PC-9 (cell line): ENCODE measurements around the gene TLR6.

Experiments
- EZH2 ChIP-seq: fragments of 200-600 bp; sonication (generic); IDR thresholded peaks from 2 replicates; pipeline ENCODE4 v1.8.0; 2017; ENCODE audit warnings: antibody characterized with exemption, low read depth
- TF ChIP-seq, protein P1 (sequence below): fragments of 200-600 bp; sonication (generic); conservative IDR thresholded peaks from 2 replicates; pipeline ENCODE4 v1.6.1; 2017; ENCODE audit warnings: mixed run types, antibody characterized with exemption, mild to moderate bottlenecking, moderate library complexity

DNA sequence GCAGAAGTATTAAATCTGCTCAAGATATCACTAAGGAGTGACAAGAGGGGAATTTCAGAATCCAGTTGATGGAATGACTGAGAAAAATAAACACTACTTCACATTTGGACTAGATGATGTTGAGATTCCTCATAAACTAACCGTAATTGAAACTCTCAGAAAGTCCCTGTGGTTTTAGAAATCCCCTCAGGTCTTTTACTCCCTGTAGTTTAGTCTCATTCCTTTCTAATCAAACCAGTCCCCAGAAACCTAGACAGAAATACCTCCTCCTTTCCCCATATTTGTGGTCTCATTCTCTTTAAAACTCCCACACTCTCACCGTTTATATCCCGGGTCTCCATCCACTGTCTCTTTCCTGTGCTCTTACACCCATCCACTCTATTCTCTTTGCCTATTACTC is 37.0 kb downstream of the TLR6 start:
- no peak for TF ChIP-seq EZH2
- TF ChIP-seq, protein P1, sequence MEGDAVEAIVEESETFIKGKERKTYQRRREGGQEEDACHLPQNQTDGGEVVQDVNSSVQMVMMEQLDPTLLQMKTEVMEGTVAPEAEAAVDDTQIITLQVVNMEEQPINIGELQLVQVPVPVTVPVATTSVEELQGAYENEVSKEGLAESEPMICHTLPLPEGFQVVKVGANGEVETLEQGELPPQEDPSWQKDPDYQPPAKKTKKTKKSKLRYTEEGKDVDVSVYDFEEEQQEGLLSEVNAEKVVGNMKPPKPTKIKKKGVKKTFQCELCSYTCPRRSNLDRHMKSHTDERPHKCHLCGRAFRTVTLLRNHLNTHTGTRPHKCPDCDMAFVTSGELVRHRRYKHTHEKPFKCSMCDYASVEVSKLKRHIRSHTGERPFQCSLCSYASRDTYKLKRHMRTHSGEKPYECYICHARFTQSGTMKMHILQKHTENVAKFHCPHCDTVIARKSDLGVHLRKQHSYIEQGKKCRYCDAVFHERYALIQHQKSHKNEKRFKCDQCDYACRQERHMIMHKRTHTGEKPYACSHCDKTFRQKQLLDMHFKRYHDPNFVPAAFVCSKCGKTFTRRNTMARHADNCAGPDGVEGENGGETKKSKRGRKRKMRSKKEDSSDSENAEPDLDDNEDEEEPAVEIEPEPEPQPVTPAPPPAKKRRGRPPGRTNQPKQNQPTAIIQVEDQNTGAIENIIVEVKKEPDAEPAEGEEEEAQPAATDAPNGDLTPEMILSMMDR: no peak
